ENCODE measurements around the gene CDK11A.
"Not testable (repeated sequence)": the region's sequence is repeated elsewhere in the genome, so short reads cannot be mapped to it uniquely, and the experiment has no call there.

CDK11A gene

DNA sequence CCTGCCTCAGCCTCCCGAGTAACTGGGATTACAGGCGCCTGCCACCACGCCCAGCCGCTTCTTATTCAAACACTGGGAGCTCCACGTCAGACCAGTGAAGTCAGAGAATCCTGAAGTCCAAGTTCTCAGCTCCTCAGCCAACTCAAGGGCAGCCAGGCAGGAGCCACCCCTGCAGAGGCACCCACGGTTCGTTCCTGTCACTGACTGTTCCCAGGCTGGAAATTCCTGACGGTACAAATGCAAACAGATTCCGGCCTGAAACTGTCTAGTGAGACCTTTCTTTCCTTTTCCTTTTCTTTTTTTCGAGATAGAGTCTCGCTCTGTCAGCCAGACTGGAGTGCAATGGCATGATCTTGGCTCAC is 43.3 kb downstream of the CDK11A start:
- DNase-seq = no peak

DNA sequence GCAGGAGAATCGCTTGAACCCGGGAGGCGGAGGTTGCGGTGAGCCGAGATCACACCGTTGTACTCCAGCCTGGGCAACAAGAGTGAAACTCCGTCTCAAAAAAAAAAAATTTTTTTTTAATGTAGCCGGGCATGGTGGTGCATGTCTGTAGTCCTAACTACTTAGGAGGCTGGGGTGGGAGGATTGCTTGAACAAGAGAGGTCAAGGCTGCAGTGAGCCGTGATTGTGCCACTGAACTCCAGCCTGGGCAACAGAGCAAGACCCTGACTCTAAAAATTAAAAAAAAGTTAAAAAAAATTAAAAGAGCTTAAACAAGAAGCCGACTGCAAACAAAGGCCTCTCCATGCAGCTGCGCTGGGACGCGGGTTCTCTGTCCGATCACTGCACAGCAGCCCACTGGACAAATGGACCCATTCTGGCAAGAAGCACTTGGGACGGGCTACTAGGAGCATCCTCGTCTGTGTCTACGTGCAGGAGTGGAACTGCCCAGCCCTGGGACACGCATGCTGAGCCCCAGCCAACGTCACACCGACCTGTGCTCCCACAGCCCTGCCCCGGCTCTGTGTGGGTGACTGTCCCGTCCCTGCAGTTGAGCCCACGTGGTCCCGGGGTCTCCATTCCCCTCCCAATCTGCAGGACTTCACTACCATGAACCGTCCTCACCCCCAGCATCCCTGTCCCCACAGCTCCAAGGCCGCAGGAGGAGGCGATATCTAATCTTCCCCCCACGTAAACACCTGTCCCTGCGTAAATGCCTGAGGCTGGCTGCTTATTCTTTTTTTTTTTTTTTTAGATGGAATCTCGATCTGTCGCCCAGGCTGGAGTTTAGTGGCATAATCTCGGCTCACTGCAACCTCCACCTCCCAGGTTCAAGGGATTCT is 43.9 kb downstream of the CDK11A start:
- no peak for DNase-seq

DNA sequence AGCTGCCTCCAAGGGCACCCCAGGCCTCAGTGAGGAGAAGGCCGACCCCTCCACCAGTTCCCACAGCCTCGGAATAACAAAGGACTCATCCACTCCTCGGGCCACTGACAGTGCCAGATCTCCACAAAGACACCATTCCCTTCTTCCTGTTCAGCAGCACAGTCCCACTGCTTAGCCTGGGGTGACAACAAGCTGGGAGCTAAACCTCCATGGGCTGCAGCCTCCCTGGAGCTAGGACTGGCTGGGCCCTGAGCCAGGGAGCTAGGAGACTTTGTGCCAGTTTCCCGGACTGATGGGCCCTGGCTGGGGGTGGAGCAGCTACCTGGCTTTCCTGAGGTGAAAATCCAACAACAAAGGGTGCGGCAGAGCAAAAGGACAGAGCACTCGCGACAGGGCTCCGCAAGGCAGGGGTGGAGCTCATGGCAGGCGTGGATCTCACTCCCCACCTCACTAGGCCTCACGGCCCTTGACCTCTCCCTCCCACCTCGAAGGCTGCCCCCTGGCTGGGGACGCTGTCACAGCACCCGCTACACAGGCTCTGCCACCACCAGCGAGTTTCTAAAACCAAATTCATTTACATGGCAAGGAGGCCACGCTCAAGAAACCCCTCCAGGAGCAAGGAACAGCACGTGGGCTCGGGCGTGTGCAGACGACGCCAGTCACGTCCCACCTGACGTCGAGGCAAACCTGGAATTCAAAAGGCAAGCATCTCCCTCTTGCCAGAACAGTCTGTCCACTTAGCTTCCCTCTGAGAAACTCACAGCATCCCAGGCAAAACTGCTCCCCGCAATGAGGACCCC is 45.4 kb downstream of the CDK11A start:
- DNase-seq = no peak

DNA sequence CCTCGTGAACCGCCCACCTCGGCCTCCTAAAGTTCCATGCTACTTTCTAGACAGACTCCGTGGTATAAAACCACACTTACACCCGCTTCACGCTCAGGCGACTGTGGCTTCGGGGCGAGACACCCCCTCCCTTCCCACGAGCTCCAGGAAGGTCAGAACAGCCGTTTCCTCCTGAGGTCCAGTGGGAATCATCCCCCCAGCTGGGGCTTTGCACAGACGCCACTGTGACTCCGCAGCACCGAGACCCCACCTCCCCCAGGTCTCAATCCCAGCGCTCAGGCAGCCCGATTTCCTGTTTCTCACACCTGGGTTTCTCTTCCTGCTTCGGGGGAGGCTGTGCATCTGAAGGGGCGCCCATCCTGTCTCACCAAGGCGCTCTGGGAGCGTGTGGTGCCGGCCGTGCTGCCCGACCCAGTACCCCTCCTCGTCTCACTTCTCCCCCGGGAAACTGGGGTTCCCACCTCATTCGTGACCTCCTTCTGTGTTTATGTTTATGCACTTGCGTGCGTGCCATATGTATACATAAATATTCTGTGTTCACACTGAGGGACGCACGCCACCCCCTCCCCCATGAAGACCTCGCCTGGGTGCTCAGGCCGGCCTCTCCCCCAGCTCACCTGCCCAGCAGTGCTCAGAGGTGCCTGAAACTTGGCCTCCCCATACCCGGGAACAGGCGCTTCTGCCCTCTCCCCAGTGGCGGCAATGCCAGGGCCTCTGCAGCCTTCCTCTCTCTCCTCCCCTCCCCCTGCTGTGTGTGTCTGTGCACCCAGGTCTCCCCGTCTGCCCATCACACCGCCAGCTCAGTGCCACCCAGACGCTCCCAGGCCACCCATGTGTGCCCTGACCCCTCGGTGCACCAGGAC is 46.2 kb downstream of the CDK11A start:
- no peak for DNase-seq

DNA sequence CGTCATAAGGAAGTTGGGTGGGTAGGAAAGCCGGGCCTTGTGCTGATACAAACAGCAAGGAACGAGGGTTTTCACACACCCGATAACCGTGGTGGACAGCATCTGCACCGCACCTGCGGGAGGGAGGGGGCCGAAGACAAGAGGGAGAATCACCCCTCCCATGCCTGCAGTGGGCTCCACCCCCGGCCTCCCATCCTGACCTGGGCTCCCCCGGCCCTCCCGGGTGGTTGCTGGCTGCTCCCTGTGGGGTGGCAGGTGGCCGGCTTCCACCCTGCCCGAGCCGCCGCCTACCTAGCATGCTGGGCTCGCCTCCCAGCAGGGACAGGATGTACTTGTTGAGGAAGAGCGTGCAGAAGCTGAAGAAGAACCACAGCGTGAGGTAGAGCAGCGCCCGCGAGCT is 48.1 kb downstream of the CDK11A start:
- not testable (repeated sequence) for DNase-seq

DNA sequence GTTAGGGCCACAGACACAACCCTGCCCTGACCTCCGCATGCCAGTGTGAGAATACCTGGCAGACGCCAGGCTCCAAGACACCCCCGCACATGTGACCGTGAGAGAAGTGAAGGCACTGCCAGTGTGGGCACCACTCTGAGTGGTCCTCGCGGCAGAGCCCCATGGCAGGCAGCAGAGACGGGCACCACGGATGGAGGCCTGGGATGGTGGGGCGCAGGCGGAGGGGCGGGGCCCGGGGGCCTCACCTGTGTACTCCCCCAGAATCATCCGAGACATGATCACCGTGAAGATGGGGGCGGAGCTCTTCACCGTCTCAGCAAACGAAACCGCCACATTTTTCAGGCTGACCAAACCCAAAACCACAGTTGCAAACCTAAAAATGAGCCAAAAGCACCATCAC is 48.9 kb downstream of the CDK11A start:
- not testable (repeated sequence) for DNase-seq

DNA sequence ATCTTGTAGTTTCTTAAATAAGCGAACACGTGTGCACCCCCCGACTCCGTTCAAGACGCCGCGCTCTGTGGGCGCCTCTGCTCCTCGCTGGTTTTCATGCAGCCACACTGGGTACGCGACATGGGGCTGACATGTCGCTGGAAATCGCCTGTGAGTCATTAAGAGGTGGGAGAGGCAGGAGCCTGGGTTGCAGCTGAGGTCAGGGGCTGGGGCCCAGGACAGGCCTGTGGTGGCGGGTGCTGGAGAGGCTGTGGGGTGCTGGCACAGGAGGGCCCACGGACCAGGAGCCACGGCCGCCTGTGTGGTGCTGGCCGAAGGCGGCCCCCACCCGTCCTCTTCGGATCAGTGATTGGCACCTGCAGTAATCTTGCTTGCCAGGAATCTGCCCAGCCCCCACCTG is 49.4 kb downstream of the CDK11A start:
- not testable (repeated sequence) for DNase-seq

DNA sequence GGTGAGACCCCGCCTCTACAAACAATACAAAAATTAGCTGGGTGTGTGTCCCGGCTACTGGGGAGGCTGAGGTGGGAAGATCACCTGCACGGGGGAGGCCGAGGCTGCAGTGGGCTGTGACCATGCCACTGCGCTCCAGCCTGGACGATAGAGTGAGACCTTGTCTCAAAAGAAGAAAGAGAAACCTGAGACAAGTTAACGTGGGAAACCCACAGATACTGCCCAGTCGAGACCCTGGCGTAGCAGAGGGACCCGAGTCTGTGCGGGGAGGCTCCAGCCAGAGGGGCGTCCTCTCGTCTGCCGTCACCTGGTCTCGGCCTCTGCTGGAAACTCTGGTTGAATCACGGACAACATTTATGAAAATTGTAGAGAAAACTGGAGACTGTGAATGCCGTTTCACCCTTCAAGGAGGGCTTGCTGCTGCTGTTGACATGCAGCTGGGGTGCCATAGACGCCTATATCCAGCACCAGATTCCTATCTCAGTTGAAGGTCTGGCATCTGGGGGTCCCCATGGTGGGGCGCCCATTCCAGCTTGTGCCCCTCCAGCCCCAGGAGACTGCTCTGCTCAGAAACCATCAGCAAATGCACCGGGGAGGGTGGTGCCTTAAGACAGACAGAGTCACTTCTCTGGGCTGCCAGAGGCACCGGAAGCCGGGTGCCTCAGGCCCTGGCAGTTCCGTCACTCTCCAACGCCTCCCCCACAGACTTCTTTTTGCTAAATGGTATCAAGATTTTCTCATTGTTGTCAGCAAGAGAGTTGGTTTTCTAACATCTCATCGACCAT is 51.8 kb downstream of the CDK11A start:
- no peak for DNase-seq

DNA sequence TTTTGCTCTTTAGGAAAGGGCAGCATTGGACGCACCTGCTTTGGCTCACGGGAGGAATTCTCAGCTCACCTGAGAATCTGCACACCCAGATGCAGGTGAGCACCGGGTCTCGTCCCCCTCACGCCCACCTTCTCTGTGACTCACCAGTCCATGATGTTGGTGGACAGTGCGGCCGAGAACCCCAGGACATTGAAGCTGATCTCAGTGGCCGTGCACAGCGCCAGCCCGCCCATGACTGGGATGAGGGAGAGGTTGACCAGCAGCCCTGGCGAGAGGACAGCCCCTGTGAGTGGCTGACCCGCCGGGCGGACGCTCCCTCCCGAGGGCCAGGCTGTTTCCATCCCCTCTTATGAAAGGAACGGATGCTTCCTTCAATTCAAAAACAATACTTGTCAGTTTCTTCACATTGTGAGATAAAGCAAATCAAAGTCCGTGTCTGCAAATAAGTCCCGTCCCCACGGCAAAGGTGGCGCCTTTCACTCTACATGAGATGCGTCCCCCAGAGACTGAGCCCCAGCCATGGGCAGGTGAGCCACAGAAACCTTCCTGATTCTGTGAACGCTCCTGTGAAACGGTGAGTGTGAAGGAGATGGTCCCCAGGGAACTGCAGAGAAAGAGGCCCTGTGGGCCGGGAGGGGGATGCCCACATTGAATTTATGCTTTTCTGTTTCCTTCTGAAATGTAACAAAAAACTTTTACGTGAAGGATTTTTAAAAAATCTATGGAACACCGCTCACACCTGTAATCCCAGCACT is 52.6 kb downstream of the CDK11A start:
- DNase-seq = no peak

DNA sequence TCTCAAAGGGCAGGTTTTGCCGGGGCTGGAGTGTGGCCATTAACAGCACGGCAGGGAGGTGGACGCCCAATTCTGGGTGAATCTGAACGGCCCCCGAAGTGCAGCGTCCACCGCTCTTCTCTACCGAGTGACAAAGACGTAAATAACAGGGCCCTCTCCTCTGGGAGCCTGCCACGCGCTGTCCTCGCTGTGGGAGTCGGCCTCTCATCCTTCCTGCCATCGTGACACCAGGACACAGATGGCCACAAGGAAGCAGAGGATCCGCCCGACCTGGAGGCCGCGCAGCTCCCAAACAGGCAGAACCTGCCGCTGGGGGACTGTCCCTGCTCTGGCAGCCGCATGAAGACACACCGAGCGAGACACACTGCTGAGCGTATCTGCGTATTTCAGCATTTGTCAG is 53.3 kb downstream of the CDK11A start:
- no peak for DNase-seq

DNA sequence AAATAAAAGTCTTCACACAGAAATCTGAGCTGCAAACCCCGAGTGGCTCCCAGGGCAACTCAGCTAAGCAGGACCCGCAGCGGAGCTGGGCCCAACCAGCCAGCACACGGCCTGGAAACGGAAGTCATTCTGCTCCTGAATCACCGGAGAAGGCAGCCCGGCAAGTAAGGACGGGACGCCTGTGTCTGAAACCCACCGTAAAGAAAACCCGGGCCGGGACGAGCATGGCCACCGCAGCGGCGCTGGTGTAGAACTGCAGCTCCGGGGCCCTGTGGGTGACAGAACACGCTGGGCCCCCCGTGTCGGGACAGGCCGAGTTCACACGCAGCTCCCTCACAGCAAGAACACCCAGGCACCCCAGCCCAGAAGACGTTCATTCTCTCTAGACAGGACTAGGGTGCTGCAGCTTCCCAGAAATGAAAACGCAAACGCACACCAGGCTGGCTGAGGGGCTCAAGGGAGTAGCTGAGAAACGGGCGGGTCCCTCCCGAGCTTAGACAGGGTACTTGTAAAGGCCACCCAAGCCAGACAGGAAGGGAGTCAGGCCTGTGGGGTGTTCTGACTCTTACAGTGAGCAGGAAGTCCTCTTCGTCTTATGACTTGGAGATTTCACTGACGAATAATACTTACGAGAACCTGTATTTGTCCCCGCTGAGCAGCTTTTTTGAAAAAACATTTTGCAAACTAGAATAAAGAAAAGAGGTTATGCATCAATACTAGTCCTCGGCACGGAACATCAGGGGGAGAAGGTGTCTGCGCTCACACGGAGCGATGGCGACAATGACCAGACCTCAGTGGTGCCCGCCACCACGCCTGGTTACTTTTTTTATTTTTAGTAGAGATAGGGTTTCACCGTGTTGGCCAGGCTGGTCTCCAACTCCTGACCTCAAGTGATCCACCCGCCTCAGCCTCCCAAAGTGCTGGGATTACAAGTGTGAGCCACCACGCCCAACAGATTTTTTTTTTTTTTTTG is 54.4 kb downstream of the CDK11A start:
- no peak for DNase-seq

DNA sequence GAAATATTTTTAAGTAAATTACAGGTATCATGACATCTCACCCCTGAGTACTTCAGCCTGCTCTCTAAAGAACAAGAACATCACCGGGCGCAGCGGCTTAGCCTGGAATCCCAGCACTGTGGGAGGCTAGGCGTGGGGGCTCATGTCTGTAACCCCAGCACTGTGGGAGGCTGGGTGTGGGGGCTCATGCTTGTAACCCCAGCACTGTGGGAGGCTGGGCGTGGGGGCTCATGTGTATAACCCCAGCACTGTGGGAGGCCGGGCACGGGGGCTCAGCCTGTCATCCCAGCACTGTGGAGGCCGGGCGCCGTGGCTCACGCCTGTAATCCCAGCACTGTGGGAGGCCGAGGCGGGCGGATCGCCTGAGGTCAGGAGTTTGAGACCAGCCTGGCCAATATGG is 57.6 kb downstream of the CDK11A start:
- DNase-seq = no peak

DNA sequence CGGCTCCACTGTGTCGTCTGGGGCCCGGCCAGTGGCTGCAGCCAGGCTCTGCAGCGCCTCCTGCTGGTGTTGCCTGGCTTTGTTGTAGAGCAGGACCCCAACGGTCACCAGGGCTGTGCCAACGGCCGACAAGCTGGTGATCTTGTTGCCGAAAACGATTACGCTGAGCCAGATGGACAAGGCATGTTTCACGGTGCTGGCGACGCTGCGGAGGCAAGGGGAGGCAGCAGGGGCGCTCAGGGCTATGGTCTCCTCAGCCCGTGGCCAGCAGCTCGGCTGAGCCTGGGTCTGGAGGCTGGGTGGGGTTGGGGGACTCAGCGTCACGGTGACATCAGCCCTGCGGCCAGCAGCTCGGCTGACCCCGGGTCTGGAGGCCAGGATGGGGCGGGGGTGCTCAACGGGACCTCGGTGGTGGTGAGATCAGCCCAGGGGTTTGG is 58.3 kb downstream of the CDK11A start:
- no peak for DNase-seq

DNA sequence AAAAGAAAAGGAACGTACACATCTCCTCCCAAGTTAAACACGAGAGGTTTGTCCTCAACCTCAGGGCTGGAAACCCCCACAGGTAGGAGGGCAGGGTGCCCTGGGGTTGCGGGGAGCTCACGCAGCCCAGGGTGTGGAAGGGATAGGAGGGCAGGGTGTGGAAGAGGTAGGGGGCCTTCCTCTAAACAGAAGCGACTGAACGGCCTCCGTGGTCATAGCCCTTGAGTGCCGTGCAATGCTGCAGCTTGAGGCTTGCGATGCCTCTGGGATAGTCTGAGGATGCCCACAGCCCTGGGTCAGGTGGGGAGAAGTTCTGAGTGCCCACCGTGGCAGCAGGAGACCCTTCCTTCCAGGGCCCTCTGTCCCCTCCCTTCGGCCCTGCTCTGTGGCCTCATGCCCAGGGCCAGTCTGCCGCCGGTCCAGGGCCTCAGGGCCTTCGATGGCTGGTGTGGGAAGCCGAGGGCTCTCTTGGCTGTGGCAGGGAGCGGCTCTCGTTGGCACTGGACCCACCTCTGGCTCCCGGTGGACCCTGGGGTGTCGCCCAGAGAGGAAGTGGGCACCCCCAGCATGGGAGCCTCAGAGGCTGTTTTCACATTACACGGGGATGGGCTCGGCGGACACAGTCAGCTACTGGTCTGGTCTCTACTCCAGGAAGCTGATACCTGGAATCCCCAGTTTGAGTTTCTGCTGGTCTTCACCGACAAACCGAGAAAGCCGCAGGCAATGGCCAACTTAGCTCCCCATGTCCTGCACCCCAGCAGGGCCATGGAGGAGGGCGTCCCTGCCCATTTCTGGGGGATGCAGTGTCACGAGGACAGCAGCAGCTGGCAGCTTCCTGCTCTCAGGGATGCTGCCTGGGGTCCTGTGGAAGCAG is 59.0 kb downstream of the CDK11A start:
- DNase-seq = no peak

DNA sequence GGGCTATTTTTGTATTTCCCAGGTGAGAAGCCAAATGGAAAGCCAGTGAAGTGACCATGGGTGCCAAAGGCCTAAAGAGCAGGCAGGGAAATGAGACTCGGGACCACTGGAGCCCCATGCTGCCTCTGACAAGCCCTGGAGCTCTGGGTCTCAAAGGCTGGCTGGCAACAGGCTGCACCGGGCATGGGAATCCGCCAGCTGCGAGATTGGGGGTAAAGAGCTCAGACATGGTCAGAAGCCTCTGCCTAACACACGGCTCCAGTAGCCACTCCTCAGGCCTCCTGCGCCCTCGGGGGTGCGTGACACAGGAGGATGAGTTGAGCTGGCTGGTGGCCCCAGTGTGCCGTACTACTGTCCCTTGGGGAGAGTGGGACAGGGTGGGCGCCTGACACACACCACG is 59.8 kb downstream of the CDK11A start:
- not testable (repeated sequence) for DNase-seq

DNA sequence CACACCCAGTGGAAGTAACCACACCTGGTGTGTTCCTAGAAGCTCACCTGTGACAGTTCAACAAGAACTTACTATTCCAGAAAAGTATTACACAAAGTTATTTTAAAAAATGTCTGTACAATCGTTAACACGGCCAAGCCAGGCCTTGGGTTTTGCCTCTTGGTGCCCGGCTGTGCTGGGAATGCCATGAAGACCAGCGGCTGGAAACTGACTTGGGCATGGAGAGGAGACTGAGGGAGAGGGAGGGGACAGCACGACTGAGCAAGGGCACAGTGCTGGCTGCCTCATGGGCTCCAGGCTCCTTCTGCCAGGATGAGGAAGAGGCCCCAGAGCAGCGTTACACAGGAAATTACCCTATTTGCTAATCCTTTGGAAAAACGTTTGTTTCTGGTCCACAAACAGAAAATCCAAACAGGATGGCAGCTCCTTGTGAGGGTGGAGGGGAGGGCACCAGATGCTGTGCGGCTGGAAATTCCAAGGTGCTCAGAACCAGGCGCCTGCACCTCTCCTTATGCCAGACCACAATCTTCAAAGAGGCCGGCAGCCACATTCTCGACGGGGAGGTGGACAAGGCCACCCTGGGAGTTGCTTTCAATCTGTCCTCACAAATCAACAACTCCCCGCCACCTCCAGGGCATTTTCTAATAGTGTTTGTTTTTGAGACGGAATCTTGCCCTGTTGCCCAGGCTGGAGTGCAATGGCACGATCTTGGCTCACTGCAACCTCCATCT is 61.2 kb downstream of the CDK11A start:
- DNase-seq = not testable (repeated sequence)

DNA sequence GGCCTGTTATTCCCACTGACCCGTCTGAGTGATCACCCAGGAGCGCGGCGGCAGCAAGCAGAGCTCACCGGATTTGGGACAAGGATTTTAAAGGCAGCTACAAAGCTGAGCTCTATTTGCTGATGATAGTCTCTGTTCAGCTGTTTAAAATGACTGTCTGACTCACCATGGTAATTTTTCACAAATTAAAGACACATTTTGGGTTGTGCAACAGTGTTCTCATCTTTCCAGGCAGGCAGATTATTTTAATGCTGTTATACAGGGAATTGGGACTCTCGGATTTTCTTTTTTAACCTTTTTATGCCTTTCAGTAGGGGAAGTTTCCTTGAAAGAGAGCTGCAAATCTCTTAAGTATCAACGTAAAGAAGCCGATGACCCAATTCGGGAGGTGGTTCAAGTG is 61.8 kb downstream of the CDK11A start:
- not testable (repeated sequence) for DNase-seq

Measured in NCI-H1417 treated with DMSO at 0.1 percent for 48 hours (cell line).